GM21528 (cell line): ENCODE data around the gene CTNND1.
"Not testable (repeated sequence)": the region's sequence is repeated elsewhere in the genome, so short reads cannot be mapped to it uniquely, and the experiment has no call there.

Experiments
- ATAC-seq: cut with Tn5 transposase; IDR thresholded peaks from one replicate; pipeline ENCODE4 v1.9.1; 2021; ENCODE audit warnings: mild to moderate bottlenecking, moderate library complexity; ENCODE audit not compliant: unreplicated experiment, low FRiP score

The CTNND1 gene, protein sequence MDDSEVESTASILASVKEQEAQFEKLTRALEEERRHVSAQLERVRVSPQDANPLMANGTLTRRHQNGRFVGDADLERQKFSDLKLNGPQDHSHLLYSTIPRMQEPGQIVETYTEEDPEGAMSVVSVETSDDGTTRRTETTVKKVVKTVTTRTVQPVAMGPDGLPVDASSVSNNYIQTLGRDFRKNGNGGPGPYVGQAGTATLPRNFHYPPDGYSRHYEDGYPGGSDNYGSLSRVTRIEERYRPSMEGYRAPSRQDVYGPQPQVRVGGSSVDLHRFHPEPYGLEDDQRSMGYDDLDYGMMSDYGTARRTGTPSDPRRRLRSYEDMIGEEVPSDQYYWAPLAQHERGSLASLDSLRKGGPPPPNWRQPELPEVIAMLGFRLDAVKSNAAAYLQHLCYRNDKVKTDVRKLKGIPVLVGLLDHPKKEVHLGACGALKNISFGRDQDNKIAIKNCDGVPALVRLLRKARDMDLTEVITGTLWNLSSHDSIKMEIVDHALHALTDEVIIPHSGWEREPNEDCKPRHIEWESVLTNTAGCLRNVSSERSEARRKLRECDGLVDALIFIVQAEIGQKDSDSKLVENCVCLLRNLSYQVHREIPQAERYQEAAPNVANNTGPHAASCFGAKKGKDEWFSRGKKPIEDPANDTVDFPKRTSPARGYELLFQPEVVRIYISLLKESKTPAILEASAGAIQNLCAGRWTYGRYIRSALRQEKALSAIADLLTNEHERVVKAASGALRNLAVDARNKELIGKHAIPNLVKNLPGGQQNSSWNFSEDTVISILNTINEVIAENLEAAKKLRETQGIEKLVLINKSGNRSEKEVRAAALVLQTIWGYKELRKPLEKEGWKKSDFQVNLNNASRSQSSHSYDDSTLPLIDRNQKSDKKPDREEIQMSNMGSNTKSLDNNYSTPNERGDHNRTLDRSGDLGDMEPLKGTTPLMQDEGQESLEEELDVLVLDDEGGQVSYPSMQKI

DNA sequence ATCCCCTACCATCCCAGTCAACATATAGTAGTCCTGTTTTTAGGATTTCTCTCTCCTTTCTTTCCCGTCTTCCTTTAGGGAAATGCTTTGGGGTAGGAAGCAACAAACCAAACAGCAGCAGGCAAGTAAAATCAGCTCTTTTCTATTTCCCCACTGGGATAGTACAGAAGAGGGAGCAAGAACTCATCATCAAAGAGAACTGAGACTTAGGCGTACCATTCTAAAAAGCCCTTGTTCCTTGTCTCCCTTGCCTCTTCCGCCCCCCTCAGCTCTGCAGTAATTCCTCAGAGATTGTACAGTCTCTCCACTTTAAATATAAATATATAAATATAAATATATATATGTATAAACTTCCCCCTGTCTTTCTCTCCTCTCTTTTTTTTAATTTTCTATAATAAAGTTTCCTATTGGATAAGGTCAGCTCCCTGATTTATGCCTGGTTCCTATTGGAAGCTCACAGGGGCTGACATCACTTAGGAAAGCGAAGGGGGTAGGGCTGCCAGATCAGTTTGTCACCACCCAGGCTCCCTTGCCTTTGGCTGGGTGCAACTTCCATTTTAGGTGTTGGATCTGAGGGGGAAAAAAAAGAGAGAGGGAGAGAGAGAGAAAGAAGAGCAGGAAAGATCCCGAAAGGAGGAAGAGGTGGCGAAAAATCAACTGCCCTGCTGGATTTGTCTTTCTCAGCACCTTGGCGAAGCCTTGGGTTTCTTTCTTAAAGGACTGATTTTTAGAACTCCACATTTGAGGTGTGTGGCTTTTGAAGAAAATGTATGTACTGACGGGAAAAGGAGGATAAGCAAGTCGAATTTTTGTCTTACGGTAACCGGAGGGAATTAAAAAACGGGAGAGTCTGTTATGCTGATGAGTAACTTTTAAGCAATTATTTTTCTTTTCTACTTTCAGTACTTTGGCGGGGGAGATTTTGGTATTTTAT, at the start of gene CTNND1:
Gene CTNND1 (plus strand): TSS at position 502 of the 934 bp plus-strand sequence. CDS start 29,677 bp downstream, outside the sequence.
- peak; percentile 89 for ATAC-seq

DNA sequence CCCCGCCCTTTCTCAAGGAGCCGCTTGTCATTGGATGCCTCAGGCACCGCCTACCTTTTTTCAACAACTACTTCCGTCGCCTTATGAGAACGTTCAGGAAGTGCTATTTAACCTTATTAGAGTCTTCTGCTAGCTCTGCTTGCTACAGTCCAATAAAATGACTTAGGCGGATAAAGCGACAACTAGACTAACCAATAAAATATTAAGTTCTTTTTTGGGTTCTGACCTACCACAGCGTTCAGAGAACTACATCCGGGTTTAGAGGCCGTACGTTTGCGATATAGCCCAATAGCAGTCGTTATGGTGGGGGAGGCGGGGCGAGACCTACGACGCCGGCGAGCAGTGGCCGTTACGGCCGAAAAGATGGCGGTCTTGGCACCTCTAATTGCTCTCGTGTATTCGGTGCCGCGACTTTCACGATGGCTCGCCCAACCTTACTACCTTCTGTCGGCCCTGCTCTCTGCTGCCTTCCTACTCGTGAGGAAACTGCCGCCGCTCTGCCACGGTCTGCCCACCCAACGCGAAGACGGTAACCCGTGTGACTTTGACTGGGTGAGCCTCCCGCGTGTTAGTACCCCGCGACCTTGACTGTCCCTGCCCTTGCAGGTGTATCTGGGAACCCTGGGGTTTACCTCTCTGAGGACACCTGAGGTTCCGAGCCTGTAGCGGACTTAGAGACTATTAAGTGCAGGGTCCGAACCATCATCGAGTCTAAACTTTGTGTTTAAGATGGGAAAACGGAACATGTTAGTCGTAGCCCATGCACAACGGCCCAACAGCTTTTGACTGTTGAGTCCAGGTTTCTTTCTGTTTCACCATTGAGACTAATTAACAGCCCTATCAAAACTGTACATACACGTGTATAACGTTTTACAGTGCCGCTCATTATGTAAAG, 49.1 kb upstream of the CTNND1 start, which contains the start of gene TMX2:
Gene TMX2 (plus strand): TSS at position 338 of the 895 bp plus-strand sequence. CDS start 26 bp downstream, at position 364.
- peak; percentile 96 for ATAC-seq

DNA sequence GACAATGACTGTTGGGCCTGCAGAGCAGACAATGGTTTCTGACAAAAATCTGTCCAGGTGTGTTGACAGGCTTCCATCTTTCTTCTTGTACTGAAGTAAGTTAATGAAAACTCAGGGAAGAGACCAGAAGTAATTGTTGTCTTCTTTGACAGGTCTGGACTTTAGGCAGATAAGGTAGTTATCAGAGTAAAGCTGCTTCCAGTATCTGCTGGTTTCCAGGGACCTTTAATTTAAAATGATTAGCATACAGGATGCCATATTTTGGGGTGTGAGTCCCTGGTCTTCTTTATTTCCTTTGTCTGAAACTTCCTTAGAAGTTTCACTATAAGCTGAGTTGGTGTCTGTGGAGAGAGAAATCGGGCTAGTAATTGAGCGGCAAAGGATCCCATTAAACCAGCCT, 47.8 kb upstream of the CTNND1 start:
- no peak for ATAC-seq

DNA sequence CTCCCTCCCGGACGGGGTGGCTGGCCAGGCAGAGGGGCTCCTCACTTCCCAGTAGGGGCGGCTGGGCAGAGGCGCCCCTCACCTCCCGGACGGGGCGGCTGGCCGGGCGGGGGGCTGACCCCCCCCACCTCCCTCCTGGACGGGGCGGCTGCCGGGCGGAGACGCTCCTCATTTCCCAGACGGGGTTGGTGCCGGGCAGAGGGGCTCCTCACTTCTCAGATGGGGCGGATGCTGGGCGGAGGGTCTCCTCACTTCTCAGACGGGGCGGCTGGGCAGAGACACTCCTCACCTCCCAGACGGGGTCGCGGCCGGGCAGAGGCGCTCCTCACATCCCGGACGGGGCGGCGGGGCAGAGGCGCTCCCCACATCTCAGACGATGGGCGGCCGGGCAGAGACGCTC, 44.9 kb upstream of the CTNND1 start:
- ATAC-seq, result not testable (repeated sequence)

DNA sequence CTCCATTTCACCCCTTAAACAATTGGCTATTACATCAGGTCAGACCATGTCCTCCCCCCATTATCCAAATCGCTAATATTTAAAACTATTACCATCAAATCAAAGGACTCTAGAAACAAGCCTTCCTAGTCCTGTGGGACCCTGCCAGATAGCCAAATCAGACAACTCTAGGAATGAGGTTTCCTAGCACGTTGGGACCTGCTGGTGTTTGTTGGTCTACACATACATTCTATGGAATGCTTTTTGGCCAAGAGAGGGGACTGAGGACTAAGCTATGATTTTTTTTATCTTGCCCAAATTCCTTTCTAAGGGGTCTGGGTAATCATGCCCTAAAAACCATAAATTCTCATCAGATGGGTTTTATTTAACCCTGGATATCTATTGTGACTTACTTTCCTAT, 34.4 kb upstream of the CTNND1 start:
- no peak for ATAC-seq

DNA sequence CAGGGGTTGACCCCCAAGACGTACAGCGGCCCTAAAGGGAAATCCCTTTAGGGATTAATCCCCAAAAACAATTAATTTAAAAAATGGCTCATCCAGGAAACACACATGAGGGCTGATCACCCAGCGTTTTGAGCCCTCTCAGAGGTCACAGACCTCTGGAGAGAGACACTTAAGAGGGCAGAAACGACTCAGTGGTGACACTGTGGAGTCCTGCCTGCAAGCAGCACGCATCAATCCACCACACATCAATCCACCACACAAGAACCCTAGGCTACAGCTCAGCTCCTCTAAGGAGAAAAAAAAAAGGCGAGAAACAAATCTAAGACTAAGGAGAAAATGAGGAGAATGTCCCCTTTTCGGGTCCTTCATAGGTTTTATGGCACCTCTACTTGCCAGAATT, 32.8 kb upstream of the CTNND1 start:
- no peak for ATAC-seq

DNA sequence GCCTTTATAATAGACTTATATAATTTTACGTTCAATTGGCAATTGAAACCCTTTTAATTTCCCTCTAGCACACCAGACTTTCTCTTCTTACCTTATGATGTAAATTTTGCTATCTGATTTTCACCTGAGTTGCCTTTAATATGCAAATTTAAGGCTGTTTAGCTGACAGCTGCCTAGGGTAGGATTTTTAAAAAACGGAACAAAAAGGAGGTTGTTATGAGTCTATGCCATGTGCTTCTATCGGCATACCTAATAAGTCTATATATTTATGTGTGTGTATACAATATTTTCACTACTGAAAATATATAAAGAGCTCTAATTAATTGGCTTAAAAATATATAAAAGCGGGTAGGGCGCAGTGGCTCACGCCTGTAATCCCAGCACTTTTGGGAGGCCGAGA, 32.1 kb upstream of the CTNND1 start:
- no peak for ATAC-seq

DNA sequence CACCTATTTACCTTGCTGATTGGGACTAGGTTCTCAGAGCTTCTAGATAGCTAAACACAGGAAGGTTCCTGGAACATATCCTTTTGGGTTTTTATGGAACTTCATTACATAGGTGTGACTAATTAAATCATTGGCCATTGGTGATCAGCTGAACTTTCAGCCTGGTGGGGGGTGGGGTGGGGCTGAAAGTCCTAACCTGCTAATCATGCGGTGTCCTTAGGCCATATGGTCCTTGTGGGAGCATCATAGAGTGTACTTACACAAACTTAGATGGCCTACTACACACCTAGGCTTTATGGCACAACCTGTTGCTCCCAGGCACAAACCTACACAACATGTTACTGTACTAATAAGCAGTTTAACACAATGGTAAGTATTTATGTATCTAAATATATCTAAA, 28.9 kb upstream of the CTNND1 start:
- ATAC-seq, result no peak

DNA sequence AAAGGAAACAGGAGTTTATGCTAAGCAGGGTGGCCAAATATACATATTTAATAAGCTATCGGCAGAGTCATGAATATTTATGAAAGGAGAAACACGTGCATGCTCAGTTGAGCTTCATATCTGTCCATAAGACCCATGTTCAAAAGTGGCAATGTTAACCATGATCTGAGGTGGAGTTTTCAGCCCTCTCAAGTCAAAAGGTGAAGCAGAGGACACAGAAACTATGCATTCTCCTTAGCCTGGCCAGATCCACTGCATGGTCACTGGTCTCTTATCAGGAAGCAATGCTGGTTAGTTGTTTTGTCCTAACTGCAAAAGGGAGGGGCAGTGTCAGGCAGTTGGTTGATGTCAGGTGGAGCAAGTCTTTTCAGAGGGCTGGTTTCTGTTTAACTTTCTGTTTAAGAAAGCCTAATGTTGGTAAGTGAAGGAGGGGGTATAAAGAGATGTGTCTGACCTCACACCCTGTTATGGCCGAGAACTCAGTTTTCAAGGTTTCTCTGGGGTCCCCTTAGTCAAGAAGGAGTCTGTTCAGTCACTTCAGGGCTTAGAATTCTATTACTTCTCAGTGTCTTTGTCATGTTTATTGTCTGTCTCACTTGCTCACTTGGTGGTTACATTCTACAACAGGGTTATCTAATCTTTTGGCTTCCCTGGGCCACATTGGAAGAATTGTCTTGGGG, 25.8 kb upstream of the CTNND1 start:
- no peak for ATAC-seq

DNA sequence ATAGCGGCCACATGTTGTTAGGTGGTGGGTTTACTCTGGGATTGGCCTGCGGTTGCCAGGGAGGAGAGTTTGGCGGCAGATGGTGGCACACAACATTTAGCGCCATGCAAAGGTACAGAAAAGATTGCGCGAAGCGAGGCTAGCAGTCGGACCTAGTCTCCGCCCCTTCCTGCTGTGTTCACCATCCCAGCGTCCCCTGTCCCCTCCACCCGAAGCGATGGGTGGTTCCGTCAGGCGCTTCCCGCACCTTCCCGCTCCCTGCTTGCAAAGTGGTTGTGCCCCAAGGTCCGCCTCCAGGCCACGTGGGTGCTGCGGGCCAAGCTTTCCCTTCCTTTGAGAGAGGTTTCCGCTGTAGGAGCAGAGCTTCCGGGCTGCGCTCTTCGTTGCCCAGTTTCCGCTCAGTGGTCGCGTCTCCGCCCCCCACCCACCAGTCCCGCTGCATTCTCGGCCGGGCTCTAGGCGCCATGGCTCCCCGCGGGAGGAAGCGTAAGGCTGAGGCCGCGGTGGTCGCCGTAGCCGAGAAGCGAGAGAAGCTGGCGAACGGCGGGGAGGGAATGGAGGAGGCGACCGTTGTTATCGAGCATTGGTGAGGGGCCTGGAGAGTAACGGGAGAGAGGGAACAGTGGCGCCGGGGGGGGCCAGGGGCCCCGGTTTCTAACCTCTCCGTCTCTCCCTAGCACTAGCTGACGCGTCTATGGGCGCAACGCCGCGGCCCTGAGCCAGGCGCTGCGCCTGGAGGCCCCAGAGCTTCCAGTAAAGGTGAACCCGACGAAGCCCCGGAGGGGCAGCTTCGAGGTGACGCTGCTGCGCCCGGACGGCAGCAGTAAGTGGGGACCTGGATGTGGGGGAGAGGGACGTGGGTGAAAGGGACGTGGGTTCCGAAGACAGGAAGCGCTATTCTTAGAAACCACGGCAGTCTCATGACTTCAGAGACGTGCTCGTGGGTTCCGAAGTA, 20.2 kb upstream of the CTNND1 start, which contains the start of gene SELENOH:
Gene SELENOH (plus strand): TSS at position 360 of the 955 bp plus-strand sequence. CDS start 105 bp downstream, at position 465.
- peak; percentile 89 for ATAC-seq

DNA sequence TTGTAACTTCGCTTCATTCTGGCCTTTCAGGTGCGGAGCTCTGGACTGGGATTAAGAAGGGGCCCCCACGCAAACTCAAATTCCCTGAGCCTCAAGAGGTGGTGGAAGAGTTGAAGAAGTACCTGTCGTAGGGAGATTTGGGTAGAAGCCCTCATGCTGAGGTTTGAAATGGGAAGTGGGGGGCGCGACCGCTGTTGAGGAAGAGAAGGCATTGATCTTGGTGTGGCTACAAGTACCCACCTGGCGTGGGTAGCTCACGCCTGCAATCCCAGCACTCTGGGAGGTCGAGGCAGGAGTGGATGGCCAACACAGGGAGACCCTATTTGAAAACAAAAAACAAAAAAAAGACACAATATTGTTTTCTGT, 19.5 kb upstream of the CTNND1 start:
- ATAC-seq, result no peak

DNA sequence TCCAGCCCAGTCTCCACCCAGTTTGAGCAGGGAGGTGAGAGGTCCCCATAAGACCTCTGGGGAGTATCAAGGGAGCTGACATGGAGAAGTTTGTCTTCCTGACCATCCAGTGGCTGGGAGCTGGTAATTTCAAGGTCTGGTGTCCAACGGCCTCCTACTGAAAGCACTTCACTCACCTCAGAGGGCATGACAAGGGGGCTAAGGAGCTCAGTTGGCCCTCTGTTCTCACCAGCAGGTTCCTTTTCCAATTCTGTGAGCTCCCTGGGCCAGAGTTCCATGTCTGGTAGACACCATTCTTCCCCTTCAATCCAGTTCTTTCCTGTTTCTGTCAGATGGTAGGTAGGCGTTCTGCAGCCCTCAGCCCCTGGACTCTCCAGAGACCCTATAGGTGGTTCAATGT, 17.2 kb upstream of the CTNND1 start:
- no peak for ATAC-seq

DNA sequence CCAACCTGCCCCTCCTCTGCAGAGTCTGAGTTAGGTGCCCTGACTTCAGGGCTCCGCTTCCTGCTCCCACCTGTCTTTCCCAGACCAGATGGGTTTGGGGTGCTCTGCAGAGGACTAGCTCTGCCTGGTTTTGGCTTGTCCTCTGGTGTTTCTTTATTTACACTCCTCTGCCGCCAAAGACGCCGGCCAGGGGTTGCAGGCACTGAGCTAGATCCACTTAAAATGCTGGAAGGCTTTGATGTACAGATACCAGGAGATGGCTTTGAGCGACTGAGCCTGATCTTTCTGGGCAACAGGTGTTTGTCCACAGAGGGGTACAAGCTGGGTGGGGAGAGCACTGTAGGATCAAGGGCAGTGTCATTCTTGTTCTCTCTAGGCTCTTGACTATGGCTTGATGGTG, 16.4 kb upstream of the CTNND1 start:
- ATAC-seq, result no peak

DNA sequence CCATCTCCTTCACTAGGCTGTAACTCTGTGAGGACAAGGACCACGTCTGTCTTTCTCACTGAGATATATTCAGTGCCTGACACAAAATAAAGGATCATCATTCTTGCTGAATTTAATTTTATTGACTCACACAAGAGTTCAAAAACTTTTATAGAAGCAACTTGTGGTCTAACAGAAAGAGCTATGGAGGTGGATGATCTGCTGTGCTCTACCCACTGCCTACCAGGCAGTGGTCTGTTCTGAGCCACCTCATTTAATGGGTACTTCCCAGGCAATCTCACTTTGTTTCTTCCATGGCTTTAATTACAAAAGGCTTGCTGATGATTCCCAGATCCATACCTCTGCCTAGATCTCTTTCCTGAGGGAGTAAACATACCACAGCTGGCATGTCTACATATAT, 14.7 kb upstream of the CTNND1 start:
- ATAC-seq, result no peak

DNA sequence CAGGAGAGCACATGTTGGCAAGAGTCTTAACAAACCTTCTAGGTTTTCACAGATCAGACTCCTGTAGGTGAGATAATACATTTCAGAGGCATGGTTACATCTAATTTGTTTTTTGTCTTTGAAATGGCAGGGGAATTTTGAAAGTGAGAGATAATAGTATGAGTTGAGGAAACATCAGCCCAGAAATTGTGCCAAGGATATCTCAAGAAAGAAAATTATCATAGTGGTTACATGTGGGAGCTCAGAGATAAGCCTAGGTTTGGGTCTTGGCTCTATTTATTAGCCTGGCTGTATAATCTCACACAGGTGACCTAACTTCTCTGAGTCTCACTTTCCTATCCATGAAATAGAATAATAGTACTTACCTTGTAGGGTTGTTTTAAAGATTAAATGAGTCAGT, 10.4 kb upstream of the CTNND1 start:
- ATAC-seq, result no peak

DNA sequence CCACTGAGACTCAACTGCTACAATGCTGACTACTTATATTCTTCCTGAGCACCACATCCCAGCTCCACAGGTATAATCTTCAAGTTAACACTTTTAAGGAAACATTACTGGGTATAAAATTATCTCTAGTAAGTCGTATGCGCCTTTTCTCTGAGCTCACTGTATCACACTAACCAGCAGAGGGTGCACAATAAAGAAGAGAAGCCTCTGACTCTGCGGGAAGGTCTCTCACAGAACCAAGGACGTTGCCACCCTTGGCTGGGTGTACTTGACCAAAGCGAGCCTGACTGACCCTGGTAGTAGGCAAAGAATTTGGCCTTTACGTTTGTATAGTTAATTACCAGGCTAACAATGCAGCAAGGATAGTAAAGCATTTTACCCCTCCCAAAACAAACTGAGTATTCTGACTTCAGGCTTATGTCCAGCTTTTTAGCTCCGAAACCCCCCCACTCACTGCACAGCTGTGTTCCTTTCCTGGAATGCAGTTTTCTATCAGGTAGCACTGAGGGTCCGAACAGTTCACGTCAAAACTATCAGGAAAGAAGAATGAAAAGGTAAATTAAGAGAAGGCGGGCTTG, 9.8 kb upstream of the CTNND1 start, which contains the start of gene BTBD18:
Gene BTBD18 (minus strand): TSS at position 144 of the 578 bp plus-strand sequence. CDS start 631 bp downstream, outside the sequence.
- no peak for ATAC-seq

DNA sequence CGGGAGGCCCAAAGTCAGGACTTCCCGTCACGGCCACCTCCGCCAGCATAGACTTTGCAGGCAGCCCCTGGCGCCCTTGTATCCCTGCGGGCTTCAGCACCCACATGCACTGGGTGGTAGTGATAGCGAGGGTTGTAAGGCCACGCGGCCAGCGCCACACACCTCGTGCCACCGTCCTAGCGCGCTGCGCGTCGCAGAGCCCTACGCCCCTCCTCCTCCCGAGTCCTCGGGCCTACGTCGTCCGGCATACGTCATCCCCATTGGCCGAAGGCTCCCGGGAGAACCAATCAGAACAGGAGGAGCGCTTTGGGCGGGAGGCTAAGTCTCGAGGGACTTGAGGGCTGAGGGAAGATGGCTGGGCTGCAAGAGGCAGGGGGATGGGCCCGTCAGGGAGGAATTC, 8.6 kb upstream of the CTNND1 start:
- no peak for ATAC-seq
